Keratinocyte (primary cell): ENCODE results near the gene GID8.

Source experiments
- EZH2 ChIP-seq: IDR thresholded peaks from one replicate; pipeline ENCODE4 v1.6.1; 2012; ENCODE audit warnings: inconsistent platforms, mild to moderate bottlenecking, low read length, moderate library complexity
- TF ChIP-seq, protein P1 (sequence below), 3 experiments: IDR thresholded peaks in 1 of 3; conservative IDR thresholded peaks in 1 of 3; optimal IDR thresholded peaks in 1 of 3; 2 replicates in 2 of 3; 3 replicates in 1 of 3; pipeline versions ENCODE3 to v1.5.1; 2011; ENCODE audit warnings: low read length in 3 of 3, mild to moderate bottlenecking in 3 of 3, moderate library complexity in 2 of 3, control low read depth in 1 of 3, inconsistent platforms in 1 of 3; ENCODE audit not compliant: insufficient read depth in 2 of 3; ENCODE audit errors: extremely low read depth in 1 of 3

DNA sequence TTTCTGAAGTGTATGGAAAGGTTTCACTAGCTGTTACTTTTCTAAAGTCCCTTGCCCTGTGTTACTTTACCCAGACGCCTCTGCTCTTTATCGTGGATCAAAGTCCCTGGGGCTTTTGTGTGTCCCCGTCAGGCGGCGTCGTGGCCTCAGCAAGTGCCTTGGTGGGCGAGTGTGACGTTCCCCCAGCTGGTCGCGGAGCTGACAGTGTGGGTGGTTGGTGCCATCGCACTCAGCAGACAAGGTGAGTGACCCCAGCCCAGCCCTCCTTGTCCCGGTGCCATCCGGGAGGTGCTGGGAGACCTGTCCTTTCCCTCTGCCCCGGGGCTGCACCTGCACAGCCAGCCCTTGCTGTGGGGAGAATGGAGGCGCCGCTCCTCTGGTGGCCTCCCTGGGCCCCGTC is 49.0 kb upstream of the GID8 start:
- TF ChIP-seq, protein P1, sequence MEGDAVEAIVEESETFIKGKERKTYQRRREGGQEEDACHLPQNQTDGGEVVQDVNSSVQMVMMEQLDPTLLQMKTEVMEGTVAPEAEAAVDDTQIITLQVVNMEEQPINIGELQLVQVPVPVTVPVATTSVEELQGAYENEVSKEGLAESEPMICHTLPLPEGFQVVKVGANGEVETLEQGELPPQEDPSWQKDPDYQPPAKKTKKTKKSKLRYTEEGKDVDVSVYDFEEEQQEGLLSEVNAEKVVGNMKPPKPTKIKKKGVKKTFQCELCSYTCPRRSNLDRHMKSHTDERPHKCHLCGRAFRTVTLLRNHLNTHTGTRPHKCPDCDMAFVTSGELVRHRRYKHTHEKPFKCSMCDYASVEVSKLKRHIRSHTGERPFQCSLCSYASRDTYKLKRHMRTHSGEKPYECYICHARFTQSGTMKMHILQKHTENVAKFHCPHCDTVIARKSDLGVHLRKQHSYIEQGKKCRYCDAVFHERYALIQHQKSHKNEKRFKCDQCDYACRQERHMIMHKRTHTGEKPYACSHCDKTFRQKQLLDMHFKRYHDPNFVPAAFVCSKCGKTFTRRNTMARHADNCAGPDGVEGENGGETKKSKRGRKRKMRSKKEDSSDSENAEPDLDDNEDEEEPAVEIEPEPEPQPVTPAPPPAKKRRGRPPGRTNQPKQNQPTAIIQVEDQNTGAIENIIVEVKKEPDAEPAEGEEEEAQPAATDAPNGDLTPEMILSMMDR (optimal IDR thresholded peaks at IDR 0.05 in 1 of 3, IDR thresholded peaks at IDR 0.05 in 1 of 3, conservative IDR thresholded peaks at IDR 0.05 in 1 of 3; ENCODE audit: extremely low read depth in 1 of 3, insufficient read depth in 2 of 3, low read length in 3 of 3), result no peak
- TF ChIP-seq EZH2, result no peak
